Uterus (tissue), 4 donors: ENCODE results near the gene YIPF6. TPM values are rescaled to one million over a fixed set of nuclear protein-coding genes. Genes with fewer than 3 reads are reported as not detected.
"Not testable (repeated sequence)": the region's sequence is repeated elsewhere in the genome, so short reads cannot be mapped to it uniquely, and the experiment has no call there.

Source experiments
- DNase-seq, 2 donors: peaks; one replicate each; pipeline ENCODE4 v3.0.0-alpha.2; 2019 to 2020
- H3K27ac ChIP-seq, 2 donors: fragments of 200-600 bp; sonication (generic); 1 replicate in 1 of 2; 2 replicates in 1 of 2; pipeline ENCODE4 v1.5.1; 2016 to 2018
- H3K27me3 ChIP-seq, 2 donors: fragments of 200-600 bp; sonication (generic); one replicate each; pipeline ENCODE4 v1.5.1; 2018 to 2019; ENCODE audit warnings: control low read depth in 1 of 2
- H3K36me3 ChIP-seq, 2 donors: fragments of 200-600 bp; sonication (generic); one replicate each; pipeline ENCODE4 v1.5.1; 2019; ENCODE audit warnings: control low read depth in 1 of 2
- H3K4me1 ChIP-seq, 2 donors: fragments of 200-600 bp; sonication (generic); one replicate each; pipeline ENCODE4 v1.5.1; 2018 to 2019; ENCODE audit warnings: control low read depth in 1 of 2
- H3K4me3 ChIP-seq, 2 donors: fragments of 200-600 bp; sonication (generic); 1 replicate in 1 of 2; 2 replicates in 1 of 2; pipeline ENCODE4 v1.5.1; 2018 to 2019; ENCODE audit warnings: mild to moderate bottlenecking in 1 of 2
- H3K9me3 ChIP-seq, 2 donors: fragments of 200-600 bp; sonication (generic); one replicate each; pipeline ENCODE4 v1.5.1; 2019; ENCODE audit warnings: control low read depth in 1 of 2
- CTCF ChIP-seq, 4 experiments: fragments of 200-600 bp in 2 of 4; fragments of 450-650 bp in 2 of 4; sonication (generic) in 2 of 4; IDR thresholded peaks; one replicate each; pipeline ENCODE4 v1.5.1; 2016 to 2019; ENCODE audit warnings: antibody characterized with exemption in 4 of 4, mild to moderate bottlenecking in 2 of 4, moderate library complexity in 1 of 4
- POLR2A ChIP-seq, 2 donors: fragments of 450-650 bp; IDR thresholded peaks; one replicate each; pipeline ENCODE4 v1.6.1; 2016; ENCODE audit warnings: antibody characterized with exemption in 2 of 2, mild to moderate bottlenecking in 1 of 2, moderate library complexity in 1 of 2
- intact Hi-C: fragments of 100-400 bp; cut with DNase I; formaldehyde crosslinking; loops from one replicate; pipeline ENCODE4 v1.15.1; 2023; ENCODE audit warnings: low total_unique reads
- total RNA-seq, 4 donors: library from RNA; depleted of rRNA in 3 of 4; stranded (reverse); fragments of >200 nt in 3 of 4; gene quantifications; one replicate each; pipeline versions ENCODE4 v1.1.0 to v1.2.4, GENCODE V29; 2014 to 2023
- donor health status: DM: yes; HTN: yes; CAD: no.

The YIPF6 gene
- total RNA-seq, 4 donors from 2014 or later = 9.0 to 53.5 (median 34.6) TPM

- H3K27ac ChIP-seq = no peak overlapping the region
- TF ChIP-seq CTCF (IDR thresholded peaks at IDR 0.05) = no peak
- TF ChIP-seq POLR2A (IDR thresholded peaks at IDR 0.05) = no peak
- no peaks in the 10 kb centered on the region for H3K4me1 ChIP-seq
- H3K4me3 ChIP-seq = no peak overlapping the region
- no peak for DNase-seq
- H3K36me3 ChIP-seq = no peaks in the 10 kb centered on the region
- H3K9me3 ChIP-seq = no peaks in the 10 kb centered on the region
- intact Hi-C loops = no loop called here
- H3K27me3 ChIP-seq = no peaks in the 10 kb centered on the region
Observed at GRCh38 chrX:68506649-68507048, 7.8 kb downstream of the YIPF6 start.

- H3K4me3 ChIP-seq = no peak overlapping the region
- H3K27ac ChIP-seq = no peak overlapping the region
- DNase-seq = no peak
- no peaks in the 10 kb centered on the region for H3K27me3 ChIP-seq
- H3K9me3 ChIP-seq = no peaks in the 10 kb centered on the region
- intact Hi-C loops = no loop called here
- TF ChIP-seq POLR2A (IDR thresholded peaks at IDR 0.05) (no peak), CTCF (IDR thresholded peaks at IDR 0.05) (no peak)
- H3K4me1 ChIP-seq = no peaks in the 10 kb centered on the region
- no peaks in the 10 kb centered on the region for H3K36me3 ChIP-seq
Observed at GRCh38 chrX:68508799-68509198, 9.9 kb downstream of the YIPF6 start.

DNA sequence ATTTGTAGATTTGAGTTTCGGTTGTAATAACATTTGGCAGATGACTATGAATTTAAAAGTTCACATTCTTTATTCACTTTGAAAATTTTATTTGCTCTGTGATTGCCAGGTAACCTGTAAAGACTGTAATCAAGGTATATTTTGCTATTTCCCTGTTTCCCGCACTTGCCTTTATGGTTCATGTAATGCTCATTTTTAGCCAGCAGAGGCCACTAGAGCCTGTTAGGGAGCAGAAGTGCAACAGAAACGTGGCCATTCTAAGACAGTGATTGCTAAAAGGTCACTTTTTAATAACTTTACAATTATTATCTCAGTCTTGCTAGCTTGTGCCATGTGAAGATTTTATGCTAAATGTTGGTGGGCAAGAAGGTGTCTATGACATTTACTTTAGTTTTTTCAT lies 12.4 kb downstream of the YIPF6 start:
- no peaks in the 10 kb centered on the region for H3K36me3 ChIP-seq
- H3K27me3 ChIP-seq = no peaks in the 10 kb centered on the region
- DNase-seq = peak in 1 of 2 donors; percentile 35
- no peak overlapping the region for H3K4me3 ChIP-seq
- no peak for TF ChIP-seq POLR2A (IDR thresholded peaks at IDR 0.05)
- TF ChIP-seq CTCF (IDR thresholded peaks at IDR 0.05) = peak; percentile 79 to 85 (median 80)
- no peaks in the 10 kb centered on the region for H3K9me3 ChIP-seq
- no peak overlapping the region for H3K27ac ChIP-seq
- intact Hi-C loops = no loop called here
- no peaks in the 10 kb centered on the region for H3K4me1 ChIP-seq

- intact Hi-C loops = not testable (repeated sequence)
Observed at GRCh38 chrX:68524680-68525079, 25.8 kb downstream of the YIPF6 start.

DNA sequence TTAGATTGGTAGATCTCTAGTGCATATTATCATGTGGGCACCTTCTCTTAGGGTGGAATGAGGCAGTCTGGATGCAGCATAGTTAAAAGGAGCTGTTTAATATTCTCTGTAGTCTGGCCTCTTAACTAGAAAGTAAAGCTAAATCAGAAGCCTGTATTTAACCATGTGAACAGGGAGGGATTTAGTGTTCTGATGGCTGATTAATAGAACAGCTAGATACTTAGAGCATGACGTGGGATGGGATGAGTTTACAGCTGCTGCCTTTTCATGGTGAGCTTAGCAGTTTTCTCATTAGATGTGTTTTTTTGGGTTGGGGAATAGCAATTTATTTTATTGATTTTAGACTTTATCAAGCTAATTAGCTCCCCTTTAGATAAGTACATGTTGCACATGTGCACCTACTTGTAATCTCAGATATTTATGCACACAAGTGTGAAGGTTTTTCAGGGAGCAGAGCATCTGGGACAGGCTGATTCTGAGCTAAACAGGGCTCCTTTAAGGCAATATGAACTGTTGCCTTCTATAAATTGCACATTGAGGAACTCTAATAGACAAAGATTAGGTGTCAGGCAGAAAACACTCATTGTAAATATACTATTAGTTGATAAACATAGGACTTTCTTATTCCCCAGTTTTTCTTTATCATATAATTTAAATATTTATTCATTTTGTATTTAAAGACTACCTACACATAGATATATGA lies 34.1 kb downstream of the YIPF6 start:
- Histone ChIP-seq H3K4me3 (no peak overlapping the region), H3K27me3 (no peaks in the 10 kb centered on the region), H3K27ac (no peak overlapping the region), H3K4me1 (no peaks in the 10 kb centered on the region), H3K36me3 (no peaks in the 10 kb centered on the region), H3K9me3 (no peaks in the 10 kb centered on the region)
- intact Hi-C loops = no loop called here
- DNase-seq = no peak
- TF ChIP-seq CTCF (IDR thresholded peaks at IDR 0.05) (no peak), POLR2A (IDR thresholded peaks at IDR 0.05) (no peak)

More at GRCh38 chrX:68524680-68525079, 25.8 kb downstream of the YIPF6 start:
- not testable (repeated sequence) for DNase-seq, H3K27me3 ChIP-seq, H3K27ac ChIP-seq, H3K36me3 ChIP-seq, H3K9me3 ChIP-seq, H3K4me1 ChIP-seq, H3K4me3 ChIP-seq
